NCI-H1436 (cell line): Measurements from ENCODE around the gene SVEP1.

Experiments used
- DNase-seq: peaks from one replicate; lab custom pipeline; 2025; lab: John Stamatoyannopoulos, UW

Gene SVEP1

DNA sequence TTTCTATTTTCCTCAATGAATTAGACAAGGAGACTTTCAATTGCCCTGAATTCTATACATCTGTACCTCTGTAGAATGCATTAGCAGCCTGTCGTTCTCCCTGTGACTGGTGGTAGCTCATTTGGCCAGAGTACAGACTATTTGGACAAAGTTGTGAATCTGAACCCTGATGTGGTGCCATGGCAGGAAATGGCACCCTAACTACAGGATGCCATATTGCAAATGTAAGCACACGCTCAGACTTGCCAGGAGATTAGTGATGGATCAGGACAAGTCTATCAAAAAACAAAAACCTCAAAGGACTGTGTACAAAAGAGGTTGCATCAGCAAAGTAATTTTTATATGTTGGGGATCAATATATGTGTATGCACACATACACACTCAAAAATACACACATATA, 58.3 kb downstream of the SVEP1 start:
- DNase-seq, result no peak

DNA sequence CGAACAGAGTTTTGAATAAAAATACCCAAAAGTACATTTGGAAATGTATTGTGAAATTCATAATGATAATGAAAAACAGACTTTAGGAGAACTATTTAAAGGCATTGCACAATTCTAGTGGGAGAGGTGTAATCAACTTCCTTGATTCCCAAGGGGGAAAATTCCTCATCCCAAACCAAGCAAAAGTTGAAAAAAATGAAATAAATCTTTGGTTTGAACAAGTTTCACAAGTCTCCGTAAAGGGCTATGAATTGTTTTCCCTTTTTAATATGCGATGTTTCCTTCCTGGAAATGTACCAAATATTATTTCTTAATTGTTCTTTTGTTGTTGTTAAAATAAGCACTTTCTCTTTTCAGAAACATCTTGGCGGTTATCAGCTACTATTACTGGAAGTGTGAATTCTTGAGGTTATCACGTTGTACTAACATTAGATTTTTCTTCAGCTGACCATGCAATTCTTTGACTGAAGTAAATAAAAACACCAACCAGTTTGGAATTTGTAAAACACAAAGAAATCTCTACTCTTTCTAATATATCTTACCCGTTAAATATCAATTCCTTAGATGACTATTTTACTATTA, 59.3 kb downstream of the SVEP1 start:
- DNase-seq, result no peak

DNA sequence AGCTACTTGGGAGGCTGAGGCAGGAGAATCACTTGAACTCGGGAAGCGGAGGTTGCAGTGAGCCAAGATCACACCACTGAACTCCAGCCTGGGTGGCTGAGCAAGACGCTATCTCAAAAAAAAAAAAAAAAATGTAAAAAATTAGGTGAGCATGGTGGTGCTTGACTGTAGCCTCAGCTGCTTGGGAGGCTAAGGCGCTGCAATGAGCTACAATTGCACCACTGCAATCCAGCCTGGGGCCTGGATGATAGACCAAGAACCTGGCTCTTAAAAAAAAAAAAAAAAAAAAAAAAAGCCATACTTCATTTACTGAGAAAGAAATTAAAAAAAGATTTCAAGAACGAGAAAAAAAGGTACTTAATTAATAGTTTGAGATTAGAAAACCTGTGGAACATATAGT, 62.1 kb downstream of the SVEP1 start:
- no peak for DNase-seq

DNA sequence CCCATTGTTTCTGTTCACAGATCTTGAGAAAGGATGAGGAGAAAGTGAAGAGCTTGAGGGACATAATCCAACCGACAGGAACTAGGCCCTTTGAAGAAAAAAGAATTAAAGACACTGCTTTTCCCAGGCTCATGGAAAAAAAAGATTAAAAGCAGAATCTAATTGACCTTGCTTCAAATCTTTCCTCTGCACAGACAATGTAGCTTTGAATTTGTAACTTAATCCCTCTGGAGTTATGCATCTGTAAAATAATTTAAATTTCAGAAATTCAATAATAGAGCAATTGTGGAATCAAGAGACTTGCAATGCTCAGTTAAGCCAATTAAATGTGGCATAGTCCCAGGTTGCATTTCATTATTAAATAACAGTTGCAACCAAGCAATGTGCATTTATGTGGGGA, 64.6 kb downstream of the SVEP1 start:
- no peak for DNase-seq

DNA sequence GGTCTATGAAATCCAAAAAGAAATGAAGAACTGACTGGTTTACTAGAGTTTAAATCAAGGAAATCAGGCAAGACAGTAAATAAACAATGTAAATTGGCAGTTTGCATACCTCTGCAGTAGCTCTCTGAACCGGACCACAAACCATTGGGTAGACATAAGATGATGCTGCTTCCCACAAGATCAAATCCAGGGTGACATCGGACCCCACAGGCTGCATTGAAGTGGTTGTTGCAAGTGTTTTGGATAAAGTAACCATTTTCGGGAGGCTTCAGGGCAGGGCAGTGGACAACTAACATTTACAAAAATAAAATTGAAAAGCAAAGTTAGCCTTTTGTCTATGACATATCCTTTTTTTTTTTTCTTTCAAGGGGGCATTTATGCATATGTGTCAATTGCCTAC, 66.7 kb downstream of the SVEP1 start:
- DNase-seq, result no peak

DNA sequence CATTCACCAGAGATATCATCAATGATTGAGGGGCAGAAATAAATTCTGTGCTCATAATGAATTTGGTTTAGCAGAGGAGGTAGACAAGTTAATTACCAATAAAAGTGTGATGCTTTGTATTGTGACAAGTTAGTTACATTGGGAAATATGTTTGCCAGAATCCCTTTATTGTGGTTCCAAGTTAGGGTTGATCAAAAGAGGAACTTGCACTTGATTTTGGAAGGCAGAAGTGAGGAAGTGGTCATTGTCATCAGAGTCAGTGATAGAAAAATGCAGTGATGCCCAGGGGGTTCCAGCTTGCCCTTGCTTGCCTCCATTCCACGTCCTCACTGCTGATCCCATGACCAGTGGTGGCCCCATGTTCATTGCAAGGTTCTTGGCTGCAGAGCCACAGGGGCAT, 69.7 kb downstream of the SVEP1 start:
- DNase-seq, result no peak

DNA sequence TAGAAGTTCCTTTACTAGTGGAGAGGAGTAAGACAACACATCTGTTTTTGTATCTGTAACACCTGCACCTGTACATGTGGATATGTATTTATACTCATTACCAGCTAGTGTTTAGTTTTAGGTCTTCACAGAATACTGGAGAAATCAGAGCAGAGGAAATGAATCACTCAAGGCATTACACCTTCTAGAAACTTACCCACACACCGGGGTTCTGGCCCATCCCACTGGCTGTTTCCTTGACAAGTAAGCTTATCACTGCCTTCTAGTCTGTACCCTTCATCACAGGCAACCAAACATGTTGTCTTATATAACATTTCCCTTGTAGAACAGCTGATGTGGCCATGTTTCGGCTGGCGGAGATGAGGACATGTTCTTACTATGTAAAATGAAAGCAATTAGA, 76.7 kb downstream of the SVEP1 start:
- DNase-seq, result no peak

DNA sequence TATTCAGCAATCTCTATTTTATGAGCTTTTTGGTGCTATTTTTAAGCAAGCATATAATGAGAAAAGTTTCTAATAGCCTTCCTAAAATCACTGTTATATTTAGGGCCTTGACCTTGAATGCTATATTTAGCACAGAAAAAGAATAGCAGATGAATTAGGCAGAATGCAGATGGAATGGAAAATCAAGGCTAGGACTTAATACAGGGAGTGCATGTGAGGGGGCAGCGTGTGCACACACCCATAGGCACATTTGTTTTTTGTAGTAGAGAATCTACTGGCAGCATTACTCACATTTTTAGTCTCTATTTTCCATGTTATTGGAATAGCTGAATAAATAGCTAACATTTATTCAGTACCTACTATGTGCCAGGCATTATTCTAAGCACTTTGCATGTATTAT, 79.9 kb downstream of the SVEP1 start:
- DNase-seq, result no peak

DNA sequence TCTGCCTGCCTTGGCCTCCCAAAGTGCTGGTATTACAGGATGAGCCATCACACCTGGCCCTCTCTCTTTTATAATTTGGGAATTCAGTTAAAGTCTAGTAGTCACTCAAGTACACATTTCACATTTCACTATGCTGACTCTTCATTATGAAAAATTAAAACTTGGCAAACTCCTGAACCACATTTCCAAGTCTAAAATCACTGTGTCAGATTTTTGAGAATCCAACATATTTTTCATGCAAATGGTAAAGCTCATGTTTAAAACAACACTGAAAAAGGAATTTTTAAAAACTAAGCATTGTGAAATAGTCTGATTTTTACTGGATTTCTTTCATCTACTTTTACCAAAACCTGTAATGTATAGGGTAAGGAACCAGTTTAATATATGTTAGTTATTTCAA, 92.3 kb downstream of the SVEP1 start:
- DNase-seq, result no peak

DNA sequence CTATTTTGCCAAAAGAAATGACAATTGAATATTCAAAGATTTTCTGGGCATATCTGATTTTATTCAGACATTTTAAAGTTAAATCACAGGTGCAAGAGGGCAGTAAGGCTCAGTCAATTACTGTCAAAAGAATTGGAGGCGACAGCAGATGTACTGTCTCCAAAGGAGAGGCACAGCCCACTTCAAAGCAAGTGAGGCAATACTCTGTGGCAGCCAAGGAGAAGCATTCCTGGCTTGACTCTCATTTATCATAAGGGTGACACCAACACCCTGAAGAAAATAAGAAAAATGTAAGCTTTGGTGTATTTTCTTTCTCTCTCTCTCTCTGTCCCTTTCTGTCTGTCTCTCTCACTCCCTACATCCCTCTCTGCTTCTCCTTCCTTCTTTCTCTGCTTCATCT, 93.3 kb downstream of the SVEP1 start:
- DNase-seq, result no peak

DNA sequence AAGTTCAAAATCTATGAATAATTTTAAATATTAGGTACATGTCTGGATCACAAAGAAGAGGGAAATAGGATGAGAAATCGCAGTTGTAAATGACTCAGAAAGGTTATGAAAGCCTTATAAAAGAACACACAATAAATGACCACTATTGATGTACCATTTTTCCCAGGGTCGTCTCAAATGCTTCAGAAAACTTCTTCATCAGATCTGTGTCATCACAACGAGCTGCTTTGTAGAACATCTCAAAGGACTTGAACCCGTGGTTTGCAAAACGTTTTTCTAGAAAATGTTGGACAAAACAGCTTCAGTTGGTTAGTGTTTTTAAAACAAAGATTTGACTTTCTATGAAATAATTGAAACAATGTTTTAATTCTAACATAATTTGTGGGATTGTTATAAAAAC, 100.1 kb downstream of the SVEP1 start:
- DNase-seq, result no peak

DNA sequence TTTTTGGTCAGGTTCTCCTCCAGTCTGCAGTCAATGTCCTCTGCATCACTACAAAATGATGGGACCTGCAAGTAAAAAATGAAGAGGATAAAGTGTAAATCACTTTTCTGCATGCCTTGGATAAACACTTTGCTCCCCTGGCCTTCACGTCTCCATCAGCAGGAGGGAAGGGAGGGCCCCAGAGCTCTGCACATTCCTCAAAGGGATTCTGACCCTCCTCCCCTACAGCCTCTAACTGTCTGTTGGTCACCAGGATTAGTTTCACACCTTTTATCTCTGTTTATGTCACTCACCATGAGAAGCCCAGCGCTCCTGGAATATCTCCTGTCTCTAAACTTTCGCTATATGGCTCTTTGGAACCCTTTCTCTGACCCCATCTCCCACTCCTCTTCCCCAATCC, 103.3 kb downstream of the SVEP1 start:
- DNase-seq, result no peak

DNA sequence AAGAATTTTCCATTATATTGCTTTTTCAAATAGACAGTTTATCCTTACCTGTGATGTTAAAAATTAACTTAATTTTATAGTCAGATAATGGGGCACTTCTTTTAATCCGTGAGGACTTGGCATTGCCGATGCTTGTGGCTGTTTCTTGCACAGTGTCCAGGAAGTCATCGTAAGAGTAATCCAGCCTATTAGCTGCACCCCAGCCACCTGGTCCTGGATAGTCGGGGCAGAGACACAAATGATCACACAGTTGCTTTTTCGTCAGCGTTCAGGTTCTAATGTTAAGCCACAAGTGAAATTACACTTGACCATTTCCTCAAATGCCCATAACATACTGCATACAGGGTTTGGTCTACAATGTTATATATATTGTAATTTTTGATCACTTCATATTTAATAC, 107.4 kb downstream of the SVEP1 start:
- no peak for DNase-seq

DNA sequence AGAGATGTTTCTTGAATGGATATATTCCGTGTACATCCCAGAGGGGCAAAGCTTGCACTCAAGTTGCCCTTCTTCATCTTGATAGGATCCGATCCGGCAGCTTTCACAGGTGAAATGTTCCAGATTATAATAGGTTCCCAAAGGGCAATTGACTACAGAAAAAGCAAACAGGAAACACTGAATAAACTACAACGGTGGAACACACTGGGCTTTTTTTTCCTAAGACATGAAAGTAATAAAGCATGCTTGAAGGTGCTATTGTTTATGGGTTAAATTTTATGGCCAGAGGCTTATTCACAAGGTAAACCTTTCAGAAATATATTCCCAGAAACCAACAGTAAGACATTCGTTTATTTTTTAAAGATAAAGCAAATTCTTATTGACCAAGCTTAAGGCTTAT, 110.6 kb downstream of the SVEP1 start:
- no peak for DNase-seq

DNA sequence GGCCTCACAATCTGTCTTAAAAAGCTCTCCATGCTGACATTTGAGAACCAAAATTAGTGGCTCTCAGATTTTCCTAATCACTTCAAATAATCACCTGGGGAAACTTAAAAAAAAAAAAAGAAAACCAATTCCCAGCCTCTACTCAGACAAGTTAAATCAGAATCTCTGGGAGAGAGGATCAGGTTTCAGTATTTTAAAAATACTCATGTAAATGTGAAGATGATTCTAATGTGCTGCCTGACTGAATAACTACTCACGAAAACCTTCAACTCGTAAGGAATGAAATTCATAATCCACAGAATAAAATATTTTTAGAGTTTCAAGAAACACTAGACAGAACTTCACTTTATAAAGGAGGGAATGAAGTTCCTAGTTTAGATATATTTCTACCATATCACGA, 114.4 kb downstream of the SVEP1 start:
- no peak for DNase-seq

DNA sequence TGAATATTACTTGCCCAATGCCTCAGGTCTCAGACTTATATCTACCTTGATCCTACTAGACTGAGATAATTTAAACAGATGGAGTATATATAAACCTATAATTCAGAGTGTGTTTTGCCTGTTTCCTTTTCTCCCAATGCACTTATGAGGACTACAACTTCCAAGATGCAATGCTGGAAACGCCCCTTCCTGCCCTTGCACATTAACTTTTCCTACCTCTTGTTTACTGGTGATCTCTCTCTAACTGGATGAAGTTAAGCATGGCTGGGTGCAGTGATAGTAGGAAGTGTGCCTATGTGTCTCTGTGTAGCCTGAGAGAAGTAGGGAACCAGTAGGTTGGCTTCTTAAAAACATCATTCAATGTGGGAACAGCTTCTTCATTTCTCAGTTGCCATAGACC, 115.2 kb downstream of the SVEP1 start:
- DNase-seq, result no peak

DNA sequence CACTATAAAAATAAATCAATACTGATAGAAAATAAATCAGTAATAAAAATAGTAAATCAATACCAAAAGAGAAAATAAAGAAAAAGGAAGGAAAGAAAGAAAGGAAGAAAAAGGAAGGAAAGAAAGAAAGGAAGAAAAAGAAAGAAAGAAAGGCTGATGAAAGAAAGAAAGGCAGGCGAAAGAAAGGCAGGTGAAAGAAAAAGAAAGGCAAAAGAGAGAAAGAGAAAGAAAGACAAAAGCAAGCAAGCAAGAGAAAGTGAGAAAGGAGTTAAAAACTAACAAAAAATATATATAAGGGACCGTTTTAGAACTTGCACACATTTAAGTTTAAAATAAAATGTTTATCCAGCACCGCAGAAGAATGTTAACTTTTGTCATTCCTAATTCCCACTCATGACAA, 116.0 kb downstream of the SVEP1 start:
- no peak for DNase-seq

DNA sequence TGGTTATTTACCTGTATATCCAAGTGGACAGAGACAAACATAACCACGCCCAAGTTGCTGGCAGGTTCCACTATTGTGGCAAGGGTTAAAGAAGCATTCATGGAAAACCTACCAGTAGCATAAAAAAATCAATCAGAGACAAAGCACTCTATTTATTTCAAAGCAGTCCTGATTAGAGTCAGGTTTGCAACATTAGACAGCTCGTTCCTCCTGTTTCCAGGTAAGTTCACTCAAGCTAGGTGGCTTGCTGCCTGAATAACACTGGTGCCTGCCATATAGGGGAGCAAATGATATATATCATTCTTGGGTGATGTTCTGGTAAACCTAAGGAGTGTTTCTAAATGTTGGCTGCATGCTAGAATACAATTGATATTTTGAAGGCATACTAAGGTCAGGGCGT, 122.3 kb downstream of the SVEP1 start:
- DNase-seq, result no peak

DNA sequence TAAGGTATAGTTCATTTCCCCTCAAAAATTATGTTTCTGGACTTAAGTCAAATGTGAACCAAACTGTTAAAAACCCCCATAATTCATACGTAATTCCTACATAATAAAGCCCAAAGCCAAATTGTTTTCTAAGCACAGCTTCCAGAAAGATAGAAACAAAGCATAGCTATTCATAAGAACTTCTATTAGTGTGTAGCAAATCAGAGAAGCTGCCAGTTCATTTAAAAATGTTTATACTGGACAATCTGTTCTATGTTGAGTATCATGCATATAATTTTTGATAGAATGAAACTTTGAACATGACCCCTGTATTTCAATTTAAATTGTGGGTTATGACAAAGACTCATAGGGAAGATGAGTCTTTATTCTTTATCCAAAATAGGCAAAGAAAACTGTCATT, 122.9 kb downstream of the SVEP1 start:
- DNase-seq, result no peak

DNA sequence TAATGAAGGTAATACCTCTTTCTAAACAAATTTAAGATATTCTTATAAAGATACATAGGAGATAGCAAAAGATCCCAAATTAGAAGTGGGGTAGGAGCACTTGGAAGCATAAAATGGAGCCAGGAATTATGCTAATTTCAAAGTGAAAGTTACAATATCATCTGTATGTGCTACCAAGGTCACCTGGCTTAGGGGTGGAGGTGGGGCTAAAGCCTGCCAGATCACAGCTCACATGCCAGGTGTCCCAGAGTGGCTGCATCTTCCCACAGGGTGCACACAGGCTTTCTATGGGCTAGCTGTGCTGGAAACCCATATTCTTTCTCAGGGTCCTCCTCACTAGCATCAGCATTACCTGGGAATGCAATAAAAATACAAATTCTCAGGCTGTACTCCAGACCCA, 123.7 kb downstream of the SVEP1 start:
- DNase-seq, result no peak

DNA sequence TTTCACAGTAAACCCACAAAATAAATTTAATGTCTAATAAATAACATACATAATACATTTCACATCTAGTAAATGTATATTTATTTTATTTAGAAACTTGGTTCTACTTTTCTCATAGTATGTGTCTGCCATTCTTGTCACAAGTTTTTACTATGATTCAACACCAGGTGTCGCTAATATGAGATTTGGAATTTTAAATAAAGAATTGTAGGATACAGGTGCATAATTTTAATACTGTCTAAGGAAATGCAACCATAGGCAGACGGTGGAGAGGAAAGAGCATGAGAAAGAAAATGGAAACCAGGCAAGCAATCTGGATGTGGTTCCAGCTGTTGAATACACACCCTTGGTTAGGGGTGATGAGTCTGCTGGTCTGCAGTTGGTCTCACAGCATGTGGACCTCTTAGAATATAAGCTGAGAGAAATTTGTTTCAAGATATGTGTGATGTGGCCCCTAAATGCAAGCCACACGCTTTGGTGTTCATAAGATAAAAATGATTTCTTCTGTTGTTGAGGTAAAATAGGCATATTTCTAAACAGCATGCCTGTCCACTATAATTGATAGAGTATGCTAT, 127.2 kb downstream of the SVEP1 start:
- no peak for DNase-seq

DNA sequence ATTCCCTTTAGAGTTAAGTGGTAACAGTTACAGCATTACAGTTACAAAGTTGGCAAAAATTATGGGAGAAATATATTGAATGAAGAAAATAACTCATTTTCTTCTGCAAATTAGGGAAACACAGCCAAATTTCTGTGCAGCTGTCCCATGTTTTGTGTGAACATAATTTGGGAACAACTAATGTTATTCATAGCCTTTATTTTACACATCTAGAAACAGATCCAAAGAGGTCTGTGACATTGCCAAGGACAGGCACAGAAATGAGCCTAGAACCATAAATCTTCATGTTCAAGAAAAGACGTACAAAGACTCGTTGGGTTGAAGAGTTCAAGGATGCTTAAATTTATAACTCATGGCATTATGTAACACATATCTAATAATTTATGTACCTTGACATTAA, 127.8 kb downstream of the SVEP1 start:
- DNase-seq, result no peak

DNA sequence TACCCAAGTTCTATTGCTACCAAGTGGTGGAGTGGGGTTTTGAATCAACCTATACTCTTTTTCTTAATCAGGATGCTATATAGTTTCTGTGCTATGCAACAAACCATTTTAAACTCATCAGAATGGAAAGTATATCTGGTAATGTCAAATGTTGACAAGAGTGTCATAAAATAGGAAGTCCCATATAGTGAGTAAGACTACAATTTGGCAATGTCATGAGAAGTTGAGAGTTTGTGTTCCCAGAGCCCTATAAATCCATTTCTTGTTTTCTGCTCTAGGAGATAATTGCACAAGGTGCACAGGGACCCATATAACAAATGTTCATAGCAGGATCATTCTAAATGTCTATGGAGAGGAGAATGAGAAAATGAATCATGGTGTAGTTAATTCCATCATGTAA, 132.1 kb downstream of the SVEP1 start:
- no peak for DNase-seq

DNA sequence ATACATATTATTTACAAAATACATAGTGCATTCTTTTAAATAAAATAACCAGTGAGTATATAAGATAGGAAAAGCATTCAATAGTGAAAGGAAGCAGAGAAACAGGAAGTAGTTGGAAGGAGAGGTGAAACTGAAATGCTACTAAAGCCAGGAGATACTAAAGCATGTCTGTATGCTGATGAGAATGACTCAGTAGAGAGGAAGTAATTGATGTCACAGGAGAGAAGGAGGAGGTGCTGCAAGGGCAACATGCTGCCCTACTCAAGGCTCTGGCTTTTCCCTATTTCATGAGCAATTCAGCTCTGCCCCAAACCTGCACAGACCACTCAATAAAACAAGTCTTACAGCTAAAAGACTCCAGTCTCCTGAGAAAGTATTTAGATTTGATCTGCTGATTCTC, 133.4 kb downstream of the SVEP1 start:
- no peak for DNase-seq

DNA sequence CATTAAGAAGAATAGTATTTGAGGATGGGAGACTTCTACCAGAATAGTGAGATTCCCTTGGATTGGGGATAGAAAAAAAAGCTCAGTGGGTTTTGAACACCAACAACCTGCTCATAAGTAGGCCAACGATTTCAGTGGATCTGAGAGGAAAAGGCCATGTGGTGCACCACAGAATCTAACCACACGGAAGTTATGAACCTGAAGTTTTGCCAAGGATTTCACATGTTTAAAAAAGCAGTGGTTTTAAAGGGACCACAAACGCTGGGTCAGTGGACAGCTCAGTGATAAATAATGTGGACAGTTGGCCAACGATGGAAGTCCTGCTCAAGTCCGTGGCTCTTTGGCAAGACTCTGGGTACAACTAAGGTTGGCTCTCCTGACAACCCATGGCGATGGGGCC, 134.6 kb downstream of the SVEP1 start:
- no peak for DNase-seq
